B cell (primary cell): Measurements from ENCODE around the gene TTLL8. TPM values are rescaled to one million over a fixed set of nuclear protein-coding genes. Genes with fewer than 3 reads are reported as not detected.

ENCODE experiments used
- ATAC-seq: fragments of 200-7000 bp; cut with Tn5 transposase; one replicate; pipeline ENCODE4 v1.10.0; 2021; ENCODE audit warnings: low read depth, mild to moderate bottlenecking, moderate number of reproducible peaks, moderate library complexity
- CTCF ChIA-PET: fragments of 350-600 bp; sonication (Branson Sonifier 250); formaldehyde crosslinking; loops from one replicate; lab custom pipeline; 2021; ENCODE audit warnings: antibody characterized with exemption, inconsistent platforms; lab: Charles Lee
- POLR2A ChIA-PET: fragments of 350-600 bp; sonication (Branson Sonifier 250); formaldehyde crosslinking; loops from one replicate; lab custom pipeline; 2021; ENCODE audit warnings: antibody characterized with exemption; lab: Charles Lee
- DNase-seq: peaks from one replicate; pipeline ENCODE4 v3.0.0; 2013
- H2AFZ ChIP-seq: 2 replicates; pipeline ENCODE4 v1.6.1; 2012; ENCODE audit warnings: mild to moderate bottlenecking, low read depth, low read length; ENCODE audit not compliant: insufficient read depth, poor library complexity, severe bottlenecking
- H3K27ac ChIP-seq, 2 donors: 1 replicate in 1 of 2; 2 replicates in 1 of 2; pipeline ENCODE4 v1.5.1; 2012 to 2013; ENCODE audit warnings: low read length in 2 of 2, mild to moderate bottlenecking in 2 of 2, moderate library complexity in 1 of 2
- H3K27me3 ChIP-seq, 4 experiments: fragments of 200-600 bp in 1 of 4; sonication (generic) in 1 of 4; replicated peaks in 1 of 4; 1 replicate in 2 of 4; 2 replicates in 2 of 4; pipeline versions ENCODE4 v1.6.1 to v1.7.0; 2013 to 2016; ENCODE audit warnings: low read length in 3 of 4, mild to moderate bottlenecking in 2 of 4, mixed read lengths in 1 of 4, moderate library complexity in 1 of 4; ENCODE audit not compliant: insufficient read depth in 4 of 4, control insufficient read depth in 3 of 4; ENCODE audit errors: control extremely low read depth in 1 of 4
- H3K36me3 ChIP-seq, 2 experiments: replicated peaks in 1 of 2; 1 replicate in 1 of 2; 2 replicates in 1 of 2; pipeline versions ENCODE4 v1.6.1 to v1.7.1; 2013; ENCODE audit warnings: low read length in 1 of 2; ENCODE audit not compliant: insufficient read depth in 2 of 2, control insufficient read depth in 1 of 2; ENCODE audit errors: control extremely low read depth in 1 of 2, extremely low read depth in 1 of 2
- H3K4me1 ChIP-seq, 2 donors: fragments of 200-600 bp in 1 of 2; sonication (generic) in 1 of 2; 1 replicate in 1 of 2; 2 replicates in 1 of 2; pipeline versions ENCODE4 v1.5.1 to v1.6.1; 2013 to 2017; ENCODE audit warnings: low read length in 2 of 2; ENCODE audit not compliant: control insufficient read depth in 2 of 2, insufficient read depth in 2 of 2
- H3K4me2 ChIP-seq: replicated peaks from 2 replicates; pipeline ENCODE3; 2012; ENCODE audit warnings: mild to moderate bottlenecking, low read depth, low read length; ENCODE audit not compliant: poor library complexity, severe bottlenecking
- H3K4me3 ChIP-seq, 5 experiments: fragments of 200-600 bp in 1 of 5; sonication (generic) in 1 of 5; 1 replicate in 3 of 5; 2 replicates in 2 of 5; pipeline versions ENCODE4 v1.5.1 to v1.7.0; 2011 to 2016; ENCODE audit warnings: low read length in 4 of 5, mild to moderate bottlenecking in 4 of 5, low read depth in 2 of 5, control low read depth in 1 of 5, moderate library complexity in 1 of 5; ENCODE audit not compliant: insufficient read depth in 1 of 5; ENCODE audit errors: control extremely low read depth in 1 of 5, extremely low read depth in 1 of 5
- H3K79me2 ChIP-seq: fragments of 200-600 bp; sonication (generic); one replicate; pipeline ENCODE4 v1.6.0; 2016; ENCODE audit warnings: low read length; ENCODE audit not compliant: control insufficient read depth, insufficient read depth
- H3K9ac ChIP-seq: fragments of 200-600 bp; sonication (generic); 2 replicates; pipeline ENCODE4 v1.6.1; 2017; ENCODE audit warnings: mild to moderate bottlenecking, low read length, moderate library complexity
- H3K9me3 ChIP-seq, 3 donors: one replicate each; pipeline versions ENCODE4 v1.6.1 to v1.7.1; 2013; ENCODE audit warnings: low read length in 2 of 3; ENCODE audit not compliant: control insufficient read depth in 2 of 3, insufficient read depth in 1 of 3; ENCODE audit errors: control extremely low read depth in 1 of 3
- H4K20me1 ChIP-seq: 2 replicates; pipeline ENCODE4 v1.6.0; 2012; ENCODE audit warnings: mild to moderate bottlenecking, low read length; ENCODE audit not compliant: insufficient read depth, control insufficient read depth, poor library complexity, severe bottlenecking
- H3K27ac Mint-ChIP-seq: one replicate; pipeline ENCODE4 v1.8.0; 2021; ENCODE audit warnings: mixed read lengths
- H3K27me3 Mint-ChIP-seq: one replicate; pipeline ENCODE4 v1.8.0; 2021; ENCODE audit warnings: mixed read lengths
- H3K4me1 Mint-ChIP-seq: one replicate; pipeline ENCODE4 v1.8.0; 2021; ENCODE audit warnings: mixed read lengths
- H3K4me3 Mint-ChIP-seq: one replicate; pipeline ENCODE4 v1.8.0; 2021; ENCODE audit warnings: mixed read lengths
- H3K9me3 Mint-ChIP-seq: one replicate; pipeline ENCODE4 v1.8.0; 2022; ENCODE audit warnings: mixed read lengths; ENCODE audit not compliant: insufficient read depth
- CTCF ChIP-seq: fragments of 200-600 bp; IDR thresholded peaks from one replicate; pipeline ENCODE4 v1.8.0; 2022; ENCODE audit warnings: antibody characterized with exemption, mild to moderate bottlenecking
- EZH2 ChIP-seq: IDR thresholded peaks from 2 replicates; pipeline ENCODE4 v1.6.1; 2012; ENCODE audit warnings: borderline replicate concordance, low read depth, mild to moderate bottlenecking, moderate library complexity, low read length; ENCODE audit not compliant: insufficient read depth, poor library complexity, severe bottlenecking
- WGBS: methylation state at CpG from one replicate; pipeline ENCODE4 v1.1.5; 2013; ENCODE audit warnings: missing lambda C conversion rate; ENCODE audit not compliant: insufficient coverage; 5-methylcytosine and 5-hydroxymethylcytosine counted together
- intact Hi-C: fragments of 100-400 bp; cut with micrococcal nuclease; formaldehyde crosslinking; loops from one replicate; pipeline ENCODE4 v1.10.0; 2022
- polyA plus RNA-seq: library from polyadenylated mRNA; depleted of rRNA; stranded (reverse); fragments of >200 nt; gene quantifications from 2 replicates; pipeline ENCODE4 v1.2.3, GENCODE V29; 2012
- total RNA-seq, 2 donors: library from RNA; stranded (reverse); fragments of 120-200 nt in 1 of 2; gene quantifications; 1 replicate in 1 of 2; 2 replicates in 1 of 2; pipeline versions ENCODE4 v1.2.3 to v1.2.4, GENCODE V29; 2013 to 2022

TTLL8 gene
- total and polyA plus RNA-seq, 2 donors (not counting 1 experiment from before 2014, with no cell fraction given), result not detected

GRCh38 chr22:50060441-50061140 is 2.5 kb upstream of the TTLL8 start:
- Mint-ChIP-seq H3K9me3 (no peaks in the 10 kb centered on the region), H3K4me3 (no peak overlapping the region), H3K4me1 (peaks cover 15% of the 10 kb centered on the region), H3K27me3 (peaks cover 32% of the 10 kb centered on the region), H3K27ac (no peak overlapping the region)
- ChIA-PET CTCF (no interaction called here), POLR2A (no interaction called here)
- peaks cover 9 to 12% of the 10 kb centered on the region in 2 donors for H3K4me1 ChIP-seq
- WGBS, result 86% methylated on average over 27 of the region's 28 CpGs
- no peaks in the 10 kb centered on the region for H3K9me3 ChIP-seq
- H4K20me1 ChIP-seq, result no peaks in the 10 kb centered on the region
- H3K79me2 ChIP-seq, result no peaks in the 10 kb centered on the region
- H3K27me3 ChIP-seq, result peaks cover 0 to 24% (median 15%) of the 10 kb centered on the region in 4 experiments
- ATAC-seq (no peak), DNase-seq (no peak)
- H3K4me3 ChIP-seq, result no peak overlapping the region
- H2AFZ ChIP-seq, result no peak overlapping the region
- no peak for TF ChIP-seq CTCF
- TF ChIP-seq EZH2, result no peak
- H3K4me2 ChIP-seq, result no peak overlapping the region
- no peak overlapping the region for H3K9ac ChIP-seq
- H3K27ac ChIP-seq, result no peak overlapping the region
- no peaks in the 10 kb centered on the region for H3K36me3 ChIP-seq
- intact Hi-C loops, result no loop called here

GRCh38 chr22:50059881-50060262 is 1.8 kb upstream of the TTLL8 start:
- ATAC-seq, result no peak
- peaks cover 37% of the 10 kb centered on the region for H3K27me3 Mint-ChIP-seq
- WGBS, result 94% methylated on average over 3 of the region's 7 CpGs

More at GRCh38 chr22:50059881-50060262, 1.8 kb upstream of the TTLL8 start:
- Histone ChIP-seq H3K4me1 (peaks cover 9 to 12% of the 10 kb centered on the region in 2 donors), H4K20me1 (no peaks in the 10 kb centered on the region), H3K4me2 (no peak overlapping the region), H3K27me3 (peaks cover 0 to 24% (median 15%) of the 10 kb centered on the region in 4 experiments), H3K9ac (no peak overlapping the region), H3K36me3 (no peaks in the 10 kb centered on the region), H3K4me3 (no peak overlapping the region), H3K27ac (no peak overlapping the region), H2AFZ (no peak overlapping the region), H3K79me2 (no peaks in the 10 kb centered on the region), H3K9me3 (no peaks in the 10 kb centered on the region)
- H3K9me3 Mint-ChIP-seq, result no peaks in the 10 kb centered on the region
- H3K4me1 Mint-ChIP-seq, result peaks cover 16% of the 10 kb centered on the region
- DNase-seq, result no peak
- TF ChIP-seq EZH2 (no peak), CTCF (no peak)
- intact Hi-C loops, result no loop called here
- H3K27ac Mint-ChIP-seq, result no peak overlapping the region
- POLR2A ChIA-PET, result no interaction called here
- CTCF ChIA-PET, result no interaction called here
- no peak overlapping the region for H3K4me3 Mint-ChIP-seq
